Measurements from ENCODE around the gene SLC25A11.

SLC25A11 gene

GRCh38 chr17:4893272-4893671 is 46.6 kb downstream of the SLC25A11 start:
- DNase-seq, result no peak

GRCh38 chr17:4892499-4893221 is 47.2 kb downstream of the SLC25A11 start:
- DNase-seq, result no peak

- no peak for DNase-seq
These were observed 48.1 kb downstream of the SLC25A11 start for GRCh38 chr17:4891411-4892410.

- no peak for DNase-seq
These were observed 52.3 kb downstream of the SLC25A11 start for GRCh38 chr17:4887581-4887980.

All from activated CD4-positive, alpha-beta T cell treated with anti-CD3 and anti-CD28 coated beads, Interleukin-2, amount 50 U/mL, for 1 hour (primary cell).